NCI-H2081 (cell line): ENCODE results near the gene RNASE11.
"Not testable (repeated sequence)": the region's sequence is repeated elsewhere in the genome, so short reads cannot be mapped to it uniquely, and the experiment has no call there.

Experiments
- DNase-seq, 2 experiments: peaks; one replicate each; lab custom pipeline; 2025; lab: John Stamatoyannopoulos, UW

RNASE11 gene

GRCh38 chr14:20580242-20580641, 7.6 kb downstream of the RNASE11 start:
- no peak for DNase-seq

DNA sequence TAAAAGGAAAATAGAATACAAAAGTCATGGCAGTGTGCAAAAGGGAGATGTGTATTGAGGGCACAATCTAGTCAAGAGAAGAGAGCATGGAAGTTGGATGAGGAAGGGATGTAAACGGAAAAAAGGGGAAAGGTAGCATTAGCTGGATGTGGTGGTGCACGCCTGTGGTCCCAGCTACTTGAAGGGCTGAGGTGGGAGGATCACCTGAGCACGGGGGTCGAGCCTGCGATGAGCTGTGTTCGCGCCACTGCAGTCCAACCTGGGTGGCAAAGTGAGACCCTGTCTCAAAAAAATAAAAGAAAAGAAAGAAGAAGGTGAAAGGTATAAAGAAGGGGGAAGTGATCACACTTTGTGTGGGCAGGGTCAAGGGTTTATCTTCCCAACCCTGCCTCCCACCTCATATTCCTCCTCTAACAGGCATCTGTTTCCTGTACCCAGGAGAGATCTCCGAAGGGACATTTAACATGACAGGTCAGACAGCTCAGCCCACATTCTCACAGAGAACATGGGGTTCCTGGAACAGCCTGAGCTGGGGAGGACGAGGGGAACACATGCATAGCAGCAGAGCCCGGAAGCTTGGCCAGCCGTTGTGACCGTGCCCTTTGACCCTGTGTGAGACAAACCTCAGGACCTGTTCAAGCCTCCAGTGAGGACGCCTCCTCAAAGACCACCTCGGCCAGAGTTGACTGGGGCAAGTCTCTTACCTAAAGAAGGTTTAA, 8.9 kb downstream of the RNASE11 start:
- no peak for DNase-seq

- no peak for DNase-seq
Measured at GRCh38 chr14:20578325-20578724, 9.5 kb downstream of the RNASE11 start.

DNA sequence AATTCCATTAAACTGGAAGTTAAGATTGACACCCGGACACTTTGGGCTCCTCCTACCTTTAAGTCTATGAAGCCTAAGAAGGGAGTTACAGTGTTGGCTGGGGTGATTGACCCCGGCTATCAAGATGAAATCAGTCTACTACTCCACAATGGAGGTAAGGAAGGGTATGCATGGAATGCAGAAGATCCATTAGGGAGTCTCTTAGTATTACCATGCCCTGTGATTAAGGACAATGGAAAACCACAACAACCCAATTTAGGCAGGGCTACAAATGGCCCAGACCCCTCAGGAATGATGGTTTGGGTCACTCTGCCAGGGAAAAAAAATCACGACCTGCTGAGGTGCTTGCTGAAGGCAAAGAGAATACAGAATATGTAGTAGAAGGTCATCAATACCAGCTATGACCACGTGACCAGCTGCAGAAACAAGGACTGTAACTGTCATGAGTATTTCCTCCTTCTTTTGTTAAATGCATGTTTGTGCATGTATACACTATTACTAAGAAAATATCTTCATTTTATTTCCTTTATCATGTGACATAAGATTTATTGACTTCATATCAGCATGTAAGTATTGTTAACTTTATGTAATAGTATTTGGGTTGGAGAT, 15.3 kb downstream of the RNASE11 start:
- not testable (repeated sequence) for DNase-seq

GRCh38 chr14:20570720-20571119, 17.1 kb downstream of the RNASE11 start:
- DNase-seq, result not testable (repeated sequence)

GRCh38 chr14:20569865-20570264, 17.9 kb downstream of the RNASE11 start:
- DNase-seq, result not testable (repeated sequence)

- no peak for DNase-seq
Measured at GRCh38 chr14:20569066-20569465, 18.7 kb downstream of the RNASE11 start.

DNA sequence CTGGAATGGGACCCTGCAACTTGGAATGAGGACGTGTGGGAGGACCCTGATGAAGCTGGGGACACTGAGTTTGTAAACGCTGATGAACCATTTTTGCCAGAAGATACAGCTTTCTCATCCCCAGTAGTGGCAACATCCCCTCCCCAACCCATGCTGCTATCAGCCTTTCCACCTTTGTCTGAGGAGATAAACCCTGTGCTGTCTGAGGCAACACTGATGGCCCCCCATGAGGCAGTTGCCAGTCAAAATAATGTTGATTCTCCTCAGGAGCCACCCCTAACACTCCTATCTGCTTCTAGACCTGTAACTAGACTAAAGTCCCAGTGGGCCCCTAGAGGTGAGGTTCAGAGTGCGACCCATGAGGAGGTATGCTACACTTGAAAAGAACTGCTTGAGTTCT, 19.4 kb downstream of the RNASE11 start:
- no peak for DNase-seq

DNA sequence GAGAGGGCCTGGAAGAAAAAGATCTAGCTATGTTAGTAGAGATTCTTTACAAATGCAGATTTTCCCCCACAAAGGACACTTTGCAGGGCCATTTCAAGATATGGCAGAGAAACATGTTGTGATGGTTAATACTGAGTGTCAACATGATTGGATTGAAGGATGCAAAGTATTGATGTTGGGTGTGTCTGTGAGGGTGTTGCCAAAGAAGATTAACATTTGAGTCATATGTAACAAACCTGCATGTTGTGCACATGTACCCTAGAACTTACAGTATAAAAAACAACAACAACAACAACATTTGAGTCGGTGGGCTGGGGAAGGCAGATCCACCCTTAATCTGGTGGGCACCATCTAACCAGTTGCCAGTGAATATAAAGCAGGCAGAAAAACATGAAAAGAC, 20.6 kb downstream of the RNASE11 start:
- DNase-seq, result not testable (repeated sequence)

DNA sequence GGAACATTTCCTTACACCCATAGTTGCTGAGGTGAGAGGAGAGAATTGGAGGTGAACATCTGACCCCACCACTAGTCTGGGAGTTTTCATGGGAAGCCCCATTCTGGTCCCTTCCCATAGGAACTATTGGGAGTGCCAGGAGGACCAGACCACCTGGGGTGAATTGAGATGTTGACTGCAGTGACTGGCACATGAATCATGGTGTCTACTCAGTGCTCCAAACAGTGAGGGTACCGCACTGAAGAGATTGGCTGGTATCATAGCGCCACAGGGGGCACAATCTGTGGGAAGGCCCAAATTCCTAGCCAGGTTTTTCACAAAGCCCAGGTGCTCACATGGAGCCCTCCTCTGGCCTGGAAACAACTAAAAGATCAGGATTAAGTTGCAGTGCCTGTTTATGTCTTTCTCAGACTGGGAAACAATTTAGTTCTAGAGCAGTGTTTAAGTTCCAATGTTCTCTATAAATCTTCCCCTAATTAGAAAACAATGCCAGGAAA, 23.3 kb downstream of the RNASE11 start:
- no peak for DNase-seq

GRCh38 chr14:20563971-20564370, 23.8 kb downstream of the RNASE11 start:
- no peak for DNase-seq

- DNase-seq, result no peak
Measured at GRCh38 chr14:20560961-20561360, 26.8 kb downstream of the RNASE11 start, which contains the start of gene RNASE9. Gene RNASE9 (minus strand): TSS chr14:20561047.

DNA sequence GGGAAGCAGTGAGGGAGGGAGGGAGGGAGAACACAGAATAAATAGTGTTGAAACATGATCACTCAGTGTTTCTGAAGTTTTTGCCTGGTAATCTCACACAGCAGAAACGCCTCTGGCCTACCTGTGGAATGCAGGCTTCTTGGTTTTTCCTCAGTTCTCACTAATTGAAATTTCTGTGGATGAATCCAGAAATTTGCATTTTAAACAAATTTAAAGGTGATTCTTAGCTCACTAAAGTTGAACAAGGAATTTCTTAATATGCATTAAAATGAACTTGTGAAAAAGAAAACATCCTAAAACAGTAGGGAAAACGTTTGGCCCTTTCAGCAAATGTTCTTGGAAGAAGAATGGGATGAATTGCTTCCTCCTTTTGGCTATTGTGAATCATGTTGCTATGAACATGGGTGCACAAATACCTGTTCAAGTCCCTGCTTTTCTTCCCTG, 28.3 kb downstream of the RNASE11 start:
- DNase-seq, result no peak

DNA sequence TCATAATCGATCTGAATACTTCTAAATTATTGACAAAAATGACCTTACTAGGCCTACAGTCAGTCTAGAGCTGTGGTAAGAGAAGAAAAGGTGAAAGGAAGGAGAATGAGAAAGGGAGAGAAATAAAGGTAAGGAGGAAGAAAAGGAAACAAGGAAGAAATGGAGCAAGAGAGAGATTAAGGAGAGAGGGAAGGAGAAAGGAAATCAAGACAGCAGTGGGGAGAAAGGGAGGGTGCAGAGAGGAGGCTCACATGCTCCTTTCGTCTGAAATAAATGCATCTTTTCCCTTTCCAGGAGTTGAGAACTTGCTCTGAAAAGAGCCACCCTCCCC, 30.6 kb downstream of the RNASE11 start:
- no peak for DNase-seq

- no peak for DNase-seq
Measured at GRCh38 chr14:20556500-20557211, 31.1 kb downstream of the RNASE11 start.

GRCh38 chr14:20555845-20556244, 32.0 kb downstream of the RNASE11 start:
- no peak for DNase-seq

- DNase-seq, result no peak
Measured at GRCh38 chr14:20553024-20553423, 34.8 kb downstream of the RNASE11 start.

GRCh38 chr14:20551606-20552005, 36.2 kb downstream of the RNASE11 start:
- no peak for DNase-seq

DNA sequence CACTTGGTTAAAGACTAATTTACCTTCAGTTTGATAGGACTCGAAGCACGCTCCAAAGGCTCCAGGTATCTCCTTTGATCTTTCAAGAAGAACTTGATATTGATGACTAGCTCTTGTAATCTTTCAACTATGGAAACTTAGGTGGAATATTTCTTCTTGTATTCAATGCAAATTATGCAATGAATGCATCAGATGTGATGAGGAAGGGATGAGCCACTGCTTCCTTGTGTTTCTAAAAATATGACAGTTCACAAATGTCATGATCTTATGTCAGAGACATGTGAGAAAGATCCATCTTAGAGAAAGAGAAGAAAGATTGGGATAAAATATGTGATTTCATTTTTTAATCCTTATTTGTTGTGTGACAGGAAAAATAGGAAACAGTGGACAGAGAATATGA, 36.9 kb downstream of the RNASE11 start:
- no peak for DNase-seq

GRCh38 chr14:20548414-20549158, 39.2 kb downstream of the RNASE11 start:
- DNase-seq, result no peak

DNA sequence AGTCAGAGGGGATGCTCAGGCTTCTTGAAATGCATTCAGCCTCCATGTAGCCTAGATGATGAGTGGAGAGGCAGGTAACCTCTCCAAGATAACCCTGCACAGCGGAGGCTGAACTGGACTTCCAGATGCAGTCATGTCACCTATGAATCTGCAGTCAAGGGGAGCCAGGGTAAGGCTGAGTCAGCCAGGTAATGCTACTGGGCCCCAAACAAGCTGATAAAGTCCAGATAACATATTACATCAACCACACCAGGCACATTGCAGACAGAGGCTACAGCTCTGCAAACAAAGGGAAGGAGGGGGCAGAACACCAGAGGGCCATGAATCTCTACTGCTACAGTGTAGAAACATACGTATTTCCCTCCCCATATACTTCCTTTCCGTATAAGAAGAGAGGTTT, 40.9 kb downstream of the RNASE11 start:
- DNase-seq, result no peak

DNA sequence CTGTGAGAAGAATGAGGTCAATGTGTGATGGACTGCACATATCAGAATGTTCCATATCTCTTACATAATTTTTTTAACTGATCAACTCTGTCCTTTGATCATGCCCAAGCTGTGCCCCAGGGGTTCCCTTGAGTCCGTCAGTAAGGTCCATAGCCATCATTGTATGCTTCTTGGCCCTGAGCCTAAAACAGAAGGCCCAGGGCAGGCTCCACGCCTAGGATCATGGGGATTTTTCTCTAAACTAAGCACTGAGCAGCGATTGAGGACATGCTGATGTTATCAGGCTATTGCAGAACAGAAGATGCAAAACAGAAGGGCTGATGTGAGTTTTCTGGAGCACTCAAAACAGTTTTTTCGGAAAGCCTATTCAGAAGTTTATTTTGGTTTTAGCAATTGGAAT, 47.9 kb downstream of the RNASE11 start:
- DNase-seq, result no peak
